Measurements from ENCODE around the gene SAE1.
"Not testable (repeated sequence)": the region's sequence is repeated elsewhere in the genome, so short reads cannot be mapped to it uniquely, and the experiment has no call there.

SAE1 gene

DNA sequence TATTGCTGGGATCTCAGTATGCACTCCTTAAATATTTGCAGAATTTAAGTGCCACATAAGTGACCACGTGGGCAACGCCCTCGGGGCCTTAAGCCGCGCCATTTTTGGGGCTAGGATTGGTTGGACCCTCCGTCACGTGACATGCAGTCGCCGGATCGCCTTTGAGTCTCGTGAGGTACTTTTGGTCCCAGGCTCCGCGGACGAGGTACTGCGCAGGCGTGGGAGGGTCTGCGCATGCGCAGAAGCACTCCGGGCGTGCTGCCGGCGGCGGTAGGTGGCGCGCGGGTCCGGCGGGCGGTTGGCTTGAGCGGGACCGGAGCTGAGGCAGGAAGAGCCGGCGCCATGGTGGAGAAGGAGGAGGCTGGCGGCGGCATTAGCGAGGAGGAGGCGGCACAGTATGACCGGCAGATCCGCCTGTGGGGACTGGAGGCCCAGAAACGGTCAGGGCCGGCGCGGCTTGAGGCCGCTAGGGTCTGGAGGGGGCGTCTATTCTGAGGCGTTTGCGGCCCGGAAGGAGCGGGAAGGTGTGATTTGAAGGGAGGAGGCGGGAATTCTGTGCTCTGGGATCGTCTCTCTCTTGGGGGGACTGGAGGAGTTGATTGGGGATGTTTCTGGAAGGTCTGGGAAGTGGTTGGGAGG, at the start of gene SAE1:
TSS of gene SAE1 (plus strand) at position 247 of the 639 bp plus-strand sequence. CDS start at position 343, 96 bp downstream.
- peak; percentile 84 for DNase-seq

DNA sequence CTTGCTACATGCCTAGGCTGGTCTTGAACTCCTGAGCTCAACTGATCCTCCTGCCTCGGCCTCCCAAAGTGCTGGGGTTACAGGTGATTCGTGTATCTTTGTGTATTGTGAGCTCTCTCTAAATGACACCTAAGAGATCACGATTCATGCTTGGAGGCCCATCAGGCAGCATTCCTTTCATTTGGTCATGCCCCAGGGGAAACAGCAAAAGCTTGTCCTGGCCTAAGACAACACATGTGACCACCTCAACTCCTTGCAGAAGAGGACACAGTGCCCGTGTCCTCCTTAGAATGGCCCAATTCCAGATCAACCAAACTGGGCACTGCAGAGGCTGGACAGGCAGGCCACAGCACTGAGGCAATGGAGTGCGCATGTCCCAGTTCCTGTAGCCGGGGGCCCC, 49.5 kb upstream of the SAE1 start:
- DNase-seq = no peak

DNA sequence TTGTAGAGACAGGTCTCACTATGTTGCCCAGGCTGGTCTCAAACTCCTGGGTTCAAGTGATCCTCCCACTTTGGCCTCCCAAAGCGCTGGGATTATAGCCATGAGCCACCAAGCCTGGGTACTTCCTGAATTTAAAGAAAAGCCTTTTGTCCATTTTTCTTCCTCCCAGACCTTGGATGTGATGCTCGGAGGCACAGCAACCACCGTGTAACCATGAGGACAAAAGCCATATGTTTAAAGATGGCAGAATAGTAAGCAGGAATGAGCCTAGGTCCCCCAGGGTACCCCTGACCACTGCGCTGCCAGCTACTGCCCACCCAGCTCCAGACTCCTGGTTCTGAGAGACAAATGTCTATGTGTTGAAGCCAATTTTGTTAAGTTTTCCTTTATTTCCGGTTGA, 48.1 kb upstream of the SAE1 start:
- DNase-seq = no peak

DNA sequence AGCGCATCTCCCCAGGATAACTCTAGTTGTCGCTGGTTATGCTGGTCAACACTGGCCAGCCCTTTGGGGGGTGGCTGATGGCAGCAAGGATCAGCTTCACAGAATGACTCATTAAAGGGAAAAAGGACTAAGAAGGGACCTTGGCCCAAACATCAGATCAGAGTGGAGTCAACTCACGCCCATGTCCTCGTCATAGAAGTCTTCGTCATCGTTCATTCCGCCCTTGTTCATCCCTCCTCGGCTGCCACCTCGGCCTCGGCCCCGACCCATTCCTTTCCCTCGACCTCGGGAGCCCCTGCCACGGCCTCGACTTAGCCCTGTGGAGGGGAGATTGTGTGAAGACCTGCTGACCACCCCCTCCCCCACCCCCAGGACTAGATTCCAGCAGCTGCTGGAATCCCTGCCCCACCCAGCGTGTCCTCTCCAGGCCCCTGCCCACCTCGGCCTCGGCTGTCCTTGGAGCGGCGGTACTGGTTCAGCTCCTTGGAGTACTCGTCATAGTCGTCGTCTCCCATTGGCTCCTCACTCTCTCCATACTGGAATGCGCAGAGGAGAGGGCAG, 45.7 kb upstream of the SAE1 start:
- DNase-seq = no peak

DNA sequence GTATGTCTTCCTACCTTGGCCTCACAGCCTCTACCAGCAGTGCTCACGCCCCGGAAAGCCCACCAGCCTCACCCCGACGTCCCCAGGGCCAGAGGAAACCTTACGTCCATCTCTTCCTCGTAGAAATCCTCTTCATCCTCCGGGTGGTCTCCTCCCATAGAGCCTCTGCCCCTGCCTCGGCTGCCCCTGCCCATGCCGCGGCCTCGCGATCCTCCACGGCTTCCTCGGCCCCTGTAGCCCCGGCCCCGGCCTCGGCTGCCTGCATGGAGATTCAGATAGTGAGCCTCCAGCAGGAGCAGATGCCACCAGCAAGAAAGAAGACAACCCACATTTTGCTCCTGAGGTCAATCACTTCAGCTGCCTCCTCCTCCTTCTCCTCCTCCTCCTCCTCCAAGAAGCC, 44.4 kb upstream of the SAE1 start:
- DNase-seq = no peak

DNA sequence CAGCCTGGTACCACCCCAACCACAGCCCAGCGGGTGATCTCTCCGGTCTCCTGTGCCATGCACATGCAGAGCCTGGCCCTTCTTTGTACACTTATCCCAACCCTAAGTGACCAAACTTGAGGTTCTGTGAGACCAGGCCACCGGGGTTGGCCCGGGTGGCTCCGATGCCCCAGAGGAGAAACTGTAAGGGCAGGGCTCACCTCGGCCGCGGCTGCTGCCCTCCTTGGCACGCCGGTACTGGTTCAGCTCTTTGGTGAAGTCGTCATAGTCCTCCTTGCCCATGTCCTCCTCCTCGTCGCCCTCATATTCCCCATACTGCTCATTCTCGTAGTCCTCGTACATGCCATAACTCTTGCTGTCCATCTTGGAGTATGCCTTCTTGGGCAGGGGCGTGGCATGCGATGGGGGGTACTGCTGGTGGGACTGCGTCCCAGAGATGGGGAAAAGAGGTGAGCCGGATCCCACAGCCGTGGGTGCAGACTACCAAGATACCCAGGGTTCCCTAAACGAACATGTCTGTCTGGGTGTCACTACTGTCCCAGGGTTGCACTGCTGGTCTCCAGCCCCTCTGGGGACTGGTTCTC, 40.8 kb upstream of the SAE1 start:
- no peak for DNase-seq

DNA sequence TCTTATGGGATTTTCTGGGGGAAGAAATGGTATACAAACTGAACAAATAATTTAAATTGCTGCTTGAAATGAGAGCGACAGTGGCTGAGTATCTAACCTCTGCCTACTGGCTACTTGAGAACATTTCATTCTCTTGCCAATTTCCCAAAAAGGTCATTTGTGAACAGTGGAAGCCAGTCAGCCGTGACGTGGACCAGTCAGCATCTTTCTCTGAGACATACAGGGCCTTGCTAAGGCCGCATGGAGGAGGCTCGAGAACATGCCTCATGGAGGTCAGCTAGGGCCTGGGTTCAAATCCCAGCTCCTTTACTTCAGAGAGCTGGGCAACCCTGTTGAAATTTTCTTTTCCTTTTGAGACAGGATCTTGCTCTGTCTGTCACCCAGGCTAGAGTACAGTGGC, 37.4 kb upstream of the SAE1 start:
- DNase-seq = no peak

DNA sequence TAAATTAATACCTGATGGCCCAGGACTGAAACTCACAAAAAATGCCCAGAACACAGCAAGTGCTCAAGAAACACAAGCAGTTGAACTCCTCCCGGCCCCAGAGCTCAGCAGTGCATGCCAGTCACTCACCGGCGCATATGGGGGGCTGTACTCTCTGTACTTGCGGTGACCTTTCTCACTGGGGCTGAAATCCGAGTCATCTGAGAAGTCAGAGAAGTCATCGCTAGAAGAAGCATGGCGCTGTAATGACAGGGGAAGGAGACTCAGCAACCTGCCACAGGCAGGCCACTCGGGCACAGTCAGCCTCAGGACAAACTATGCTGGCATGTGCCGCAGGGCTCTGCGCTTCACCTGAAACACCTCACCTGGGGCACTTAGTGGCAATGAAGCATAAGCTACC, 36.8 kb upstream of the SAE1 start:
- no peak for DNase-seq

DNA sequence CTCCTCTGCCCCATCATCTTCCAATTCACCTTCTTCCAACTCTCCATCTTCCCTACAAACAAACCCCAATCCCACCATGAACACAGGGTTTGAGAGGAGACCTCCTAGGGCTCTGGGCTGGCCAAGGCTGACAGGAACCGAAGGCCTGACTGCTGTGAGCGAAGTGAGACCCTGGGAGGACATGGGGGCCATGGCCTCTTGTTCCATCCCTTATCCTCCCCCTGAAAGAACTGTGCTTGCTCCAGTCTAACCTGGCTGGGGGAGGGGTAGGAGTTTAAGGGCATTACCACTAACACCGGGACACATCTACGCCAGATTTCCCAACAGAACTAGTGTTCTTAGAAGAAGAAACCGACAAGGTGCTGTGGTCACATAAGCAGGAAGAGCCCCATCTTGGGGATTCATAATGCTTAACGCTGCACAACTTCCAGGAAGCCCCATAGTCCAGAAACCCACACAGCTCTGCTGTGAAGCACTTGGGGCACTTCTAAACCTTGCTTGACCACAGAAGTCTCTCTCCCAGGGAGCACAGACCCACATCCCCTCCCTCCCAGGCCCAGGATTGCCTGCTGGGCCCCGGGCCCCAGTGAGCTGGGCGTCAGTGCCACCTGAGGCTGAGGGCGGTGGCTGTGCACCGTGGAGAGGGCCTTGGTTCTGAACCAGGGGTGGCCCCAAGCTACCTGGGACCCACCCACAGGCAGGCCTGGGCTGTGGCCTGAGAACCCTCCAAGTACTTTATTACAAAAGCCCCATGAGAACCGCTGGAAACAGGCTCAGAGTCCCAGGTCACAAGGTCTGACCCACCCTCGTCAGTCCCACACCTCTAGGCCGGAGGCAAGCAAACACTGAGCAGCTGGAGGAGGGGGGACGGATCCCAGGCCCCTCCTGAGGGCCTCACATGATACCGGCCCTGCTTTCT, 35.8 kb upstream of the SAE1 start:
- DNase-seq = no peak

DNA sequence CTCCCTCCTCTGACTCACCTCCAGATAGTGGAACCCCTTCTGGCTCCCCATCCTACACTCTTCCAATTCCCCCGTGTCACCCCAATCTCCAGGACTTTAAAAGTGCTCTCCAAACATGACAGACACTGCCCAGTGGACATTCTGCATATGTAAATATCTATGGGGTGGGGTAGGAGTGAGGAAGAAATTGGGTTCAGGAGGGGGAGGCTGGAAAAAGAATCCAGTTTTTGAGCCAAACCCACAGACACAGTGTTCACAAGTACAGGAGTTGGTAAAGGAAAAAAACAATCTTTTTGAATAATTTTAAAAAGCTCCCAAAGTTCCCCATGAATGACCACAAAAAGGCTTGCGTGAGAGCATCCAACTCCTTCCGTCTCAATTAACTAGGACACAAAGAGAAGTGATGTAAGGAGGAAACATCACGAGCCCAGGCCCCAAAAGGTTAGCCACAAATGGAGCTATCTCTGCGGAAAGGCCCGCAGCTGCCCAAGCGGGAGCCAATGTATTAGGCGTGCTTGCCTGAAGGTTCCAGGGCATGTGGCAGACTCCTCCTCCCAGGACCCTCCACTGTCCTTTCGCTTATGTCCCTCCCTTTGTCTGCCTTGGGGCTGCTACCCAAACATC, 35.0 kb upstream of the SAE1 start:
- no peak for DNase-seq

DNA sequence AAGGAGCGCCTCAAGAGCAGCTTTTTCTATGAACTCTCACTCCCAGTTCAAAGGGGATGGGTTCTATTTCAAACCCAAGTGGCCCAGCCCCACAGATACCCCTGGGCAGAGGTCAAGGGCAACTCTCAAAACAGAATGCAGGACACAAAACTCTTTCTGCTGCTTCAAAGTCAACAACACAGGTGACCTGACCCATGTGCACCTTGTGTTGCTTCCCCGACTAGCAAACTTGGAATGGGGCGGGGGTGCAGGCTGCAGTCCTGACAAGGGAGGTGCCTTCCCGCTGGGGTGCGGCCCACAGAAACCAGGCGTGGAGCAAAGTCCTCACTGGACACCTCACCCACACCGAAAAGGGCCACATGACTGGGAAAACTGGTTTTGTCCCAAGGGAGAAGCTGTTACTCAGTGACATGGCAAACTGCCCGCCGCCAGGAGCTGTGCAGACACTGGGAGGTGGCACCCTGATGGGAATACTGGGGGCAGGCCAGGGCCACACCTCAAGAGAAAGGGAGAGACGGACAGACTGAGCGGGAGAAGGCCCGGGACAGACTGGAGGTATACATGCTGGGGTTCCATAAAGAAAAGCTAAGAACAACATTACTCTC, 34.4 kb upstream of the SAE1 start:
- DNase-seq = no peak

DNA sequence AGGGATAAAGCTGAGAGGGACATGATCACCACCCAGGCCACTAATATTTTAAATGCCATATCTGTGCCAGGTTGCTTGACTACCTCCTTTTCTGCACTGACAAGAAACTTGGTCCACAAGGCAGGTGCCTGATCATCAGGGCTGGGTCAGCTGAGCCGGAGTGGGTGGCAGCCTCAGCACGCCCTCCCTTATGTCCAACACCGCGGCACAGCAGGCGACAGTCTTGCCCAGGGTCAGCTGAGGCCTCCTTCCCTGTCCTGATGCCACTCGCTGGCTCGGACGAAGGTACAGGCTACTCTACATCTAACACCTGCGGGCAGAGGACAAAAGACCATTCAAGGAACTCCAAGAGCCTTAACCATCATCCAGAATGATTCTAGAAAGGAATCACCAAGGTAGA, 33.9 kb upstream of the SAE1 start:
- DNase-seq = no peak

DNA sequence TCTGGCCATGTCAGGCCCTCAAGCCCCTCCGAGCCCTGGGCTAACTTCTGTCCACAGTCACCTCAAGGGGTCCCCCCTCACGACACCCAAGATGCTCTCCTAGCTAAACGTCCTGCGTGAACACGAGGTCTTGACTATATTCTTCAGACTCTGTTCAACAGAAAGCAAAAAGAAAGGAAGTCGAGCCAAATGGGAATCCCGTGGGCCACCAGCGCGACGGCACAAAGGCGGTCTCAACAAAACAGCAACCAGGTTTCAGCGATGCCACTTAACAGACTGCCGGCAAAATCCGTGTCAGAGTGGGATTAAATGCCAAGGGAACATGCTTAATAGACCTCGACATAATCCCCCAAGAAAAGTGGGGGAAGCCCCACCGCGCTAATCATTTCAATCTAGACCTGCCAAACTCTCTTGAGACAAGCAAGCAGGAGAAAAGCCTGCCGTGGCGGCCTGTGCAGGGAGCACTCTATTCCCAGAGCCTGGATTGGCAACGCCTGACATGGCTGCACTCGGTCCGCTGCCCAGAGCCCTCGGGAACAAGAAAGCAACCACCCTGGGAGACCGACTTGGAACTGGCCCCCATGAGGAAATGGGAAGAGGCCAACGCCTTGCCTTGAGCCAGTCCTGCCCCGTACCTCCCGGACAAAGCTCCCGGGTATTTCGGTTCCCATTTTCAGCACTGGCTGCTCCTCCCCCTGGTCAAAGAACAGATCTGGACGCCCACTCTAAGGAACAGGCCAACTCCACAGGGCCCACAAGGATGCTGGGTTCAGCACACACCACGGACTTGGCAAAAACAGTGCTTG, 33.0 kb upstream of the SAE1 start:
- no peak for DNase-seq

DNA sequence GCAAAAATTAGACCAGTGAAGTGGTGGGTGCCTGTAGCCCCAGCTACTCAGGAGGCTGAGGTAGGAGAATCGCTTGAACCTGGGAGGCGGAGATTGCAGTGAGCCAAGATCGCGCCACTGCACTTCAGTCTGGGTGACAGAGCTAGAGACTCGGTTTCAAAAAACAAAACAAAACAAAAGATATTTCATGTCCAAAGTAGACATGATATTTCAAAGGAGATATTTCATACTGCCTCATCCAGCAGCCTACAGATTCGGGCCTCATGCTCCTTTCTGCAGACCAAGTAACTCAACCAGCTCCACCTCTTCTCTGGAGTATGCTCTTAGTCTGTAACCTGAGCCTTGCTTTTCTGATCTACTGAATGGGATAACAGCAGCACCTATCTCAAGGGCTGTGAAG, 32.0 kb upstream of the SAE1 start:
- DNase-seq = no peak

DNA sequence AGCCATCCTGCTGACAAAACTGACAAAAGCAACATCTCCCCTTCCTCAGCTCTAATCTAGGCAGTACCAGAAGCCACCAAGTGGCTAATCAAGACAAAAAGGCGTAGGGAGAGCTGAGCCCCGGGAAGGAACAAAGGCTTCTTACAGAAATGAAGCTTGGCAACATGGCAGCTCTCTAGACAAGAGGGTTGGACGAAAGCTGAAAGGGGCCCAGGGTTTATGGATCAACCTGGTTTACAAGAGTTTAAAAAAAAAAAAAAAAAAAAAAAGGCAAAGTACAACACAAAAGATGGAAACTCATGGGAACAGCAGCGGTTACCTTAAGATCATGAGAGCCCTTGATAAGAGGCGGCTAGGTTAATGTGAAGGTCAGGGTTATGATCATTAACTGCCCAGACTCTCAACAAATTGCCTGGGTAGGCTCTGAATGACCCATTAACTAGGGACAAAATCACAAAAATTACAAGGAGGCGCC, 31.0 kb upstream of the SAE1 start:
- DNase-seq = no peak

DNA sequence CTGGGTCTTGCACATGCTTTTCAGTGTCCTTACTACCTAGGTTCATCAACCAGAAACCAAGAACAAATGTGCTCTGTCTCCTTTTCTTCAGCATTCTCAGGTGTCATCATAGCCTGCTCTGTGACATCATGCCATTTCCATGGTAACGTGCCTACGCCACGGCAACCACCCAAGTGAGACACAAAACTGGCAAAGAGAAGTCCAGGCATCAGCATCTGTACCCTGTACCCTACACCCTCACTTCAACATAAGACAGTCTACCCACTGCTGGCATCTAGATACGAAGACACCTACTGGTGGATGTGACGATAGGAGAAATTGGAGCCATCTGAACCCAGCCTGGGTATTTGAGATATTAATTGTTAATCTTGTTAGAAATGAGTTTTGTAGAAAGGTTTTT, 30.3 kb upstream of the SAE1 start:
- DNase-seq = no peak

DNA sequence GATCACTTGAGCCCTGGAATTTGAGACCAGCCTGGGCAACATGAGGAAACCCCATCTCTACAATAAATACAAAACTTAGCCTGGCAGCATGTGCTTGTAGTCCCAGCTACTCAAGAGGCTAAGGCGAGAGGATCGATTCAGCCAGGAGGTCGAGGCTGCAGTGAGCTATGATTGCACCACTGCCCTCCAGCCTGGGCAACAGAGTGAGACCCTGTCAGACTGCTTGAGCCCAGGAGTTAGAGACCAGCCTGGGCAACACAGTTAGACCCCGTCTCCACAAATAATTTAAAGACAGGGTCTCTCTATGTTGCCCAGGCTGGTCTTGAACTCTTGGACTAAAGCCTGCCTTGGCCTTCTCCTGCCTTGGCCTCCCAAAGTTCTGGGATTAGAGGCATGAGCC, 29.5 kb upstream of the SAE1 start:
- not testable (repeated sequence) for DNase-seq

DNA sequence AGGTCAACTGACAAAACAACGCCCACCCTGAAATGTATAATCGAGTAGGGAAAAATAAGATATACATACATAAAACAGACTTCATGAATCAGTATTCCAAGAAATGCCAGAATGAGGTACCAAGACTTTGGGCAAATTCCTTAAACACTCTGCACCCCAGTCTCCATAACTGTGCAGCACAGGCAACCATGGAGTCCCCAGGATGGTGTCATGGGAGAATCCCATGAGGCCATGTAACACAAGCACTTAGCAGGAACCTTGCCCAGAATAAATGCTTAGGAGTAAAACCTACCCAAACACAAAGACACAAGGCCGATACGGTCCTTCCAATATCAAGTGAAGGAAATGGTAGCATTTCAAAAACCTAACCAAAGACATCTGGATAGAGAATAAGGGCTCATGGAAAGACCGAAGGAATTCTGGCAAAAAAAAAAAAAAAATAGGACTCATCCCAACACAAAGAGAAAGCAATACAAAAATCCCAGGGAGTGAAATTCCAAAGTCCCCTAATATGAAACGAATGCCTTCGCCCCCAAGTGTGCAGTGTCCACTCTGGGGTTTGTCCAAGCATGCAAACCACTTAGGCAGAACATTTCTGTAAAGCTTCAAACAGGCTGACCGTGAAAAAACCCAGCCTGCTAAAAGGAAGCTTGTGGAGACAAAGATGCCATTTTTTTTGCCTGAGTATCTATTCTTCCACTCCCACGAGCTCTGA, 28.1 kb upstream of the SAE1 start:
- DNase-seq = no peak

DNA sequence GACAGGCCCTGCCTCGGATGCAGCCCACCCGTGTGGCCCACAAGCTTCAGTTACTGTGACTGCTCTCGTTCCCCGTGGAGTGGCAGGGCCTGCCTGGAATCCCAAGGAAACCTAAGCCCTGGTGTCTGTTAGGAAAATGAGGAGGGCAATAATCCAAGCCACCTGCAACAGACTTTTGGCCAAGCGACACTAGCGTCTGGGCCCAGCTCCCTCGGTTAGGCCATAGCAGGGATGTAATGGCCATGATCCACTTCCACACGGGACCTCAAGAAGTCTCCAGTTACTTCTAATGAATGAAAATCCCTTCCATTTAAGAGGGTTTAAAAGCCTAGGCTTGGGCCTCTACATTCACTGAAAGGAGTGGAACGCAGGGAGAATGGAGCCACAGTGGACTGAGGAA, 26.0 kb upstream of the SAE1 start:
- DNase-seq = no peak

DNA sequence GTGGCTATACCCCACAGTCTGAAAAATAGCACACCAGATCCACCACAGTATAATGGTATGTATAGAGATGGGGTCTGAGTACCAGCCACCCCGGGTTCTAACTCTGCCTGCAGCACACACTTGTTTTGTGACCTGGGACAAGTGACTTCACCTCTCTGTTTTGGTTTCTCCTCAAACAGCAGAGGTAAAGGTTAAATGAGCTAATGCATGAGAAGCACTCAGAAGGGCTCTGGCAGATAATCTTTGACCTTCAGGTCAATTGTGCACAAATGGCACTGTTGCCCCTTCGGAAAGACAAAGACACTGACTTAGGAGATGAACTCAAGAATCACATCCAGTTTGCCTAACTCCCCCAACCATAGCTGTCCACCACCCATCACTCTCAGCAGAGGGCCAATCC, 24.8 kb upstream of the SAE1 start:
- no peak for DNase-seq

DNA sequence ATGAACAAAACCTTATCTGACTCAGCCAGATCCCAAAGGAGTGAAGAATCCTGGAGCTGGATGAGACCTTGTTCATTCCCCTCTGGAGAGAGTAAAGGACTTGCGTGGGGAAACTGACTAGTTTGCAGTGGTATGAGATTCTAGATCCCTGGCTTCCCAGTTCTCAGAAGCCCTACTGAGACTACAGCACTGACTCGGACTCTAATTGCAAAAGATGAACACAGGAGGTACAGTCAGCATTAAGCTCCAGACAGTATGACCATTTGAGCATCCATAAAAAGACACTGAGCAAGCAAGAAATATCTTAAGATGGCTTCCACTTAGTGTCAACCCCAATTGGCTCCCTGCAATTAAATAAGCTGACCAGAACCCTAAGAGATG, 23.8 kb upstream of the SAE1 start:
- DNase-seq = no peak
